NCI-H2029 (cell line): ENCODE data around the gene SAMD7.

Experiments
- DNase-seq: peaks from one replicate; lab custom pipeline; 2025; lab: John Stamatoyannopoulos, UW

The SAMD7 gene

DNA sequence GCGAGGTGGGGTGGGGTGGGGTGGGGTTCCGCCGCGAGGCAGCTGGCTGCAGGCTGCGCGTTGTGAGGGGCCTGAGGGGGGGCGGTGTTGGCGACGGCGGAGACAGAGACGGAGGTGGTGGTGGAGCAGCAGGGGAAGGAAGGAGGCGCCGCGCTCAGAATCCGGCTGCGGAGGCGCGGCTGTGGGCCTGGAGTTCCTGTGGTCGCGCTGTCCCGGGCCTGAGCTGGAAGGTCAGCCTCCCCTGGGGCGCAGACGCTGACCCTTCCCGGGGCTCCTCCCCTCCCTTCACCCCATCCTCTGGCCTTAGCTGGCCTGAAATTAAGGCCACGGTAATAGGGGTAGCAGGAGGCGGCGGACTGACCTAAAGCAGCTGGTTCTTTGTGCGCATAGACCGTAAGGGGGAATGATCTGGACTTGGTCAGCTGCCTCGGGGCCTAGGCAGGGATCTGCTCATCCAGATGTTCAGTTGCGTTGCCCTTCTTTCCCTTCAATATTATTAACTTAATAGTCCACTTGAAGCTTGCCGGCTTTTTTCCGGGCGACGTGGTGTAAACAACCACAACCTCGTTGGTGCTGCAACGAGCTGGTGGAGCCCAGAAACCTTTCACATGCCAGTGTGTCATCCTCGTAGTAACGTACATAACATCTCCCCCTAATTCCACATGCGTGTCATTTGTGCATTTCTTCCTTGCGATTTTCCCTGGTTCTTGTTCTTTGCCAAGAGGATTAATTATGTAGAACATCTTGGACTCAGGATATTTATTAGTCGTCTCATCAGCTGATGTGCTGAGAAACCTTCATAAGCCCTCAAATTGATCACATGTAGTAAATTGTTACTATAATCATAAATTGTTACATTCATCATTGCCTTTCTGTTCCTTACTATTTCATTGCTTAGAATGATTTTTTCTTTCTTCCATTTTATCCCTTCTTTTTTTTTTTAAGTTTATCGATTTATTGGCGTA lies 55.9 kb downstream of the SAMD7 start:
- peak; percentile 54 for DNase-seq

DNA sequence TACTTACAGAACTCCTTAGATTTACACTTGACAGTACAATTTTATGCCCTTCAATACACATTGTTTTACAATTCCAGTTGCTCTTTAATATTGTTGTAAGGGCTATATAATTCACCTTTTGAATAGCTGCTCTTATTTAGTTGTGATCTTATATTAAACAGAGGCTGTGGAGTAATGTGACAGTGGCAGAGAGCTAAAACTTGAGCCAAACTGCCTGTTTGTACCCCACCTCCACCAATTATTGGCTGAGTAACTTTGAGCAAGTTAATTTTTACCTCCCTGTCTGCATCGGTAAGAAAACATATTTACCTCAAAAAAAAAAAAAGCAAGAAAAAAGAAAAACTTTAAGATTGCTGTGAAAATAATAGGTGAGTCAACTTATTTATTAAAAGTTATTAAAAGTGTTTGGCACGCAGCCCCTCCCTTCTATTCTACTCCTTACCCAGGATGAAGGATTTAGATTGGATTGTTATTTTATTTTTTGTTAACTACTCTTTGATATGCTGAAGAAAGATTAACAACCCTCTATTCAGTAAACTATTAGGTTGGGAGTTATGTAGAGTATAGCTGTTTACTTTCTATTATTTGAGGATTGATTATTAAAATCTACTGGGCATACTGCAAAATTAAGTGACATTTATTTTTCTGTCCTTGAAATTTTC lies 57.0 kb downstream of the SAMD7 start:
- no peak for DNase-seq

DNA sequence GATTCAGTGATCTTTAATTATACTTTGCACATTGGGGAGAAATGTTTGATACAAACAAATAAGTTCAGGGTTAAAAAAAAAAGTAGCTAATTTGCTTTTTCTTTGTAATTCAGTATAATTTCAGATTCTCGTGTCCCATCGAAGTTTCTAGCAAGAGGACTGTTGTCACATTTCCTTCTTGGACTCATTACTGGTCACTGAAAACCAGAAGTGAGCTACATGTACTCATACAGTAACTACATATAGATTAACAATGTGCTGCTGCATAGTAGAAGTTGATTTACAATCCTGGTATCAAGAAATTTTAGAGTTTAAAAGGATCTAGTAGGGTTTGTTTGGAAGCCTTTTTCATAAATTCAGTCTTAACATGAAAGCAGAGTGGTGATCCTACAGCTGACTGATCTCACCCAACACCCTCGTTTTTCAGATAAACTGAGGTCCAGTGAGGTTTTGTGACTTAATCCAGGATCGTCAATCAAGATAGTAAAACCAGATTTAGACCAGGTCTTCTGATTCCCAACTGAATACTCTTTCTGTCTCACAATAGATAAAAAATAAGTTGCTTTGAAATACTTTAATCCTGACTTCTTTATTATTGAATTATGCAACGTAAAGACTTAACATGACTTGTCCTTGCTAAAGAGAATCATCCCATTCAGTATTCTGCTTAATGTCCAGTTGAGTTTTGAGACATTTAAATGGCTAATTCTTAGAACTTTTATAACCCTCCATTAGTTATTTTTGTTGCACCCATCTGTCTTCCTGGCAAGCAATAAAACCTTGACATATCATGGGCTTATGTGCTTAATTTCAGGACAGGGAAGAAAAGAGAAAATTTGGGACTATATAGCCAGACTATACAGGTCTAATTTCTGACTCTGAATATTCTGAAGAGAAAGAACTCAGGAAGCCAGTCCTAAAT lies 58.1 kb downstream of the SAMD7 start:
- no peak for DNase-seq

DNA sequence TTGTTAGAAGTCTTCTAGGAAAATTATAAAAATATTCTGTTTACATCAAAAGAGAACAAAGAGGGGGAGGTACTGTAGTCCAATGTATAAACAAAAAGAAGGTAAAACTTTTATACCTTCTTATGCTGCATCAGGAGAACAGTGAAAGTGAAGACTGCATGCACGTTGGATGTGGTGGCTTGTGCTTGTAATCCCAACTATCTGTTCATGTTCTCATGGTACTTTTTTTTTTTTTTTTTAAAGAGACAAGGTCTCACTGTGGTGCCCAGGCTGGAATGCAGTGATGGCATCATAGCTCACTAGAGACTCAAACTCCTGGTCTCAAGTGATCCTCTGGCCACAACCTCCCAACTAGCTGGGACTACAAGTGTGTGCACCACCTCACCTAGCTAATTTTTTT lies 59.5 kb downstream of the SAMD7 start:
- DNase-seq: no peak

GRCh38 chr3:169971522-169971921 lies 60.1 kb downstream of the SAMD7 start:
- no peak for DNase-seq

GRCh38 chr3:169980055-169980454 lies 68.7 kb downstream of the SAMD7 start:
- DNase-seq: no peak

DNA sequence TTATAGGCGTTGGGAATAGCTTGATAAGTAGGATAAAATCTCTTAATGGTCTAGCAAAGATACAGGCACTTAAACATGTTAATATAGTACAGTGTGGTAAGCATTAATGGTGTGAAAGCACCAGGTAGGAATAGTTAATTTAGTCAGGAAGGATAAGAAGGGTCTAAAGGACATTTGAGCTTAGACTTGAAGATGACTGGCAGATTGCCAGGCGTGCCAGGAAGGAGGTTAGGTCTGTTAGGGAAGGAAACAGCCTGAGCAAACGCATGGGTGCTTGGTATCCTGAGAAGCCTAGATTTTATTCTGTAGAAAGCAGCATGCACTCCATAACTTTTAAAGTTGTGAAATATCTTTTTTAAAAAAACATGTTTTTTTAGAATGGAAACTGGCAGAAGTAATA lies 72.9 kb downstream of the SAMD7 start:
- DNase-seq: peak; percentile 15
